HEK293 (cell line): ENCODE data around the gene WNT6.

Experiments
- CTCF ChIA-PET: fragments of 350-600 bp; formaldehyde crosslinking; extraction: SDS; loops from one replicate; lab custom pipeline; 2021; ENCODE audit warnings: antibody characterized with exemption; lab: Yijun Ruan, JAX
- POLR2A ChIA-PET: fragments of 300-600 bp; formaldehyde crosslinking; extraction: SDS; loops from one replicate; lab custom pipeline; 2020; ENCODE audit warnings: antibody characterized with exemption, inconsistent platforms; lab: Yijun Ruan, JAX
- H3K27ac ChIP-seq: fragments of 200-500 bp; sonication (Bioruptor generic); 2 replicates; pipeline ENCODE4 v1.5.1; 2014; ENCODE audit warnings: low read depth, low read length, control low read depth, inconsistent platforms; ENCODE audit errors: extremely low read depth
- H3K36me3 ChIP-seq, 2 experiments: fragments of 200-500 bp in 1 of 2; sonication (Bioruptor generic) in 1 of 2; 1 replicate in 1 of 2; 2 replicates in 1 of 2; pipeline ENCODE4 v1.5.1; 2014 to 2017; ENCODE audit warnings: inconsistent platforms in 2 of 2, low read length in 2 of 2; ENCODE audit not compliant: control insufficient read depth in 2 of 2, insufficient read depth in 1 of 2
- H3K4me1 ChIP-seq: fragments of 200-500 bp; sonication (Bioruptor generic); 2 replicates; pipeline ENCODE4 v1.5.1; 2014; ENCODE audit warnings: mild to moderate bottlenecking, low read length, inconsistent platforms; ENCODE audit not compliant: control insufficient read depth, insufficient read depth
- H3K4me3 ChIP-seq: 2 replicates; pipeline ENCODE4 v1.5.1; 2011; ENCODE audit warnings: low read depth, mild to moderate bottlenecking, control low read depth, low read length, moderate library complexity
- H3K9me3 ChIP-seq: fragments of 200-500 bp; sonication (Bioruptor generic); 2 replicates; pipeline ENCODE4 v1.5.1; 2014; ENCODE audit warnings: low read depth, low read length, inconsistent platforms; ENCODE audit not compliant: control insufficient read depth, insufficient read depth
- MEIS1 ChIP-seq: sonication (generic); formaldehyde crosslinking; IDR thresholded peaks from 2 replicates; pipeline ENCODE4 v1.8.1; 2022; ENCODE audit warnings: missing genetic modification reagents, mild to moderate bottlenecking, borderline replicate concordance
- MZF1 ChIP-seq: fragments of 450-650 bp; formaldehyde crosslinking; IDR thresholded peaks from 2 replicates; pipeline ENCODE4 v1.5.1; 2017; ENCODE audit warnings: missing biosample characterization, missing genetic modification characterization, borderline replicate concordance
- OSR2 ChIP-seq: fragments of 450-650 bp; formaldehyde crosslinking; IDR thresholded peaks from 2 replicates; pipeline ENCODE4 v1.5.1; 2016; ENCODE audit warnings: missing biosample characterization, missing genetic modification characterization
- SALL2 ChIP-seq: fragments of 450-650 bp; formaldehyde crosslinking; IDR thresholded peaks from 2 replicates; pipeline ENCODE4 v1.5.0; 2017; ENCODE audit warnings: missing biosample characterization, mild to moderate bottlenecking, missing genetic modification characterization, borderline replicate concordance
- SP3 ChIP-seq: fragments of 450-650 bp; formaldehyde crosslinking; IDR thresholded peaks from 2 replicates; pipeline ENCODE4 v1.5.1; 2016; ENCODE audit warnings: missing biosample characterization, missing genetic modification characterization
- ZNF133 ChIP-seq: fragments of 450-650 bp; formaldehyde crosslinking; IDR thresholded peaks from 2 replicates; pipeline ENCODE4 v1.5.1; 2016; ENCODE audit warnings: missing biosample characterization, missing genetic modification characterization
- ZNF140 ChIP-seq: fragments of 450-650 bp; formaldehyde crosslinking; IDR thresholded peaks from 2 replicates; pipeline ENCODE4 v1.5.1; 2016; ENCODE audit warnings: missing biosample characterization, missing genetic modification characterization
- ZNF169 ChIP-seq: fragments of 450-650 bp; formaldehyde crosslinking; IDR thresholded peaks from 2 replicates; pipeline ENCODE4 v1.5.1; 2016; ENCODE audit warnings: missing biosample characterization, missing genetic modification characterization
- ZNF2 ChIP-seq: fragments of 450-650 bp; formaldehyde crosslinking; IDR thresholded peaks from 2 replicates; pipeline ENCODE4 v1.5.1; 2016; ENCODE audit warnings: missing biosample characterization, missing genetic modification characterization
- ZNF214 ChIP-seq: fragments of 450-650 bp; formaldehyde crosslinking; IDR thresholded peaks from 2 replicates; pipeline ENCODE4 v1.5.1; 2017; ENCODE audit warnings: missing biosample characterization, mild to moderate bottlenecking, missing genetic modification characterization, borderline replicate concordance
- ZNF341 ChIP-seq: fragments of 450-650 bp; formaldehyde crosslinking; IDR thresholded peaks from 2 replicates; pipeline ENCODE4; 2016; ENCODE audit warnings: low read depth, missing biosample characterization, missing genetic modification characterization
- ZNF354C ChIP-seq: fragments of 450-650 bp; formaldehyde crosslinking; IDR thresholded peaks from 2 replicates; pipeline ENCODE4 v1.5.1; 2016; ENCODE audit warnings: missing biosample characterization, missing genetic modification characterization, low read depth, borderline replicate concordance
- ZNF37A ChIP-seq: fragments of 450-650 bp; IDR thresholded peaks from 2 replicates; pipeline ENCODE4 v1.5.1; 2018; ENCODE audit warnings: missing biosample characterization, missing genetic modification characterization
- ZNF48 ChIP-seq: fragments of 450-650 bp; formaldehyde crosslinking; IDR thresholded peaks from 2 replicates; pipeline ENCODE4 v1.5.1; 2016; ENCODE audit warnings: missing biosample characterization, missing genetic modification characterization
- ZNF501 ChIP-seq: fragments of 450-650 bp; formaldehyde crosslinking; IDR thresholded peaks from 2 replicates; pipeline ENCODE4 v1.5.1; 2016; ENCODE audit warnings: missing biosample characterization, missing genetic modification characterization
- ZNF510 ChIP-seq: fragments of 450-650 bp; formaldehyde crosslinking; IDR thresholded peaks from 2 replicates; pipeline ENCODE4 v1.5.1; 2018; ENCODE audit warnings: mild to moderate bottlenecking, missing genetic modification characterization, missing biosample characterization; ENCODE audit not compliant: insufficient replicate concordance
- ZNF529 ChIP-seq: fragments of 450-650 bp; formaldehyde crosslinking; IDR thresholded peaks from 2 replicates; pipeline ENCODE4 v1.5.1; 2017; ENCODE audit warnings: missing genetic modification characterization, missing biosample characterization; ENCODE audit not compliant: insufficient replicate concordance
- ZNF530 ChIP-seq: fragments of 450-650 bp; formaldehyde crosslinking; IDR thresholded peaks from 2 replicates; pipeline ENCODE4 v1.5.1; 2016; ENCODE audit warnings: low read depth, missing biosample characterization, missing genetic modification characterization
- ZNF664 ChIP-seq: fragments of 450-650 bp; formaldehyde crosslinking; IDR thresholded peaks from 2 replicates; pipeline ENCODE4 v1.5.1; 2016; ENCODE audit warnings: missing biosample characterization, missing genetic modification characterization
- ZNF747 ChIP-seq: fragments of 450-650 bp; formaldehyde crosslinking; IDR thresholded peaks from 2 replicates; pipeline ENCODE4 v1.5.1; 2016; ENCODE audit warnings: missing biosample characterization, missing genetic modification characterization
- ZNF785 ChIP-seq: fragments of 450-650 bp; formaldehyde crosslinking; IDR thresholded peaks from 2 replicates; pipeline ENCODE4 v1.5.1; 2016; ENCODE audit warnings: missing biosample characterization, missing genetic modification characterization
- ZNF792 ChIP-seq: fragments of 450-650 bp; formaldehyde crosslinking; IDR thresholded peaks from 2 replicates; pipeline ENCODE4 v1.5.1; 2016; ENCODE audit warnings: missing biosample characterization, missing genetic modification characterization
- ZXDB ChIP-seq: fragments of 450-650 bp; formaldehyde crosslinking; IDR thresholded peaks from 2 replicates; pipeline ENCODE4 v1.5.1; 2016; ENCODE audit warnings: missing biosample characterization, missing genetic modification characterization
- TF ChIP-seq, protein P1 (sequence below): fragments of 450-650 bp; formaldehyde crosslinking; IDR thresholded peaks from 2 replicates; pipeline ENCODE4 v1.5.1; 2016; ENCODE audit warnings: missing biosample characterization, missing genetic modification characterization
- TF ChIP-seq, protein P2 (sequence below): fragments of 450-650 bp; formaldehyde crosslinking; conservative IDR thresholded peaks from 2 replicates; pipeline ENCODE4 v1.5.1; 2016; ENCODE audit warnings: low read depth, missing biosample characterization, missing genetic modification characterization
- TF ChIP-seq, protein P3 (sequence below): fragments of 450-650 bp; IDR thresholded peaks from 2 replicates; pipeline ENCODE4 v1.5.1; 2018; ENCODE audit warnings: missing biosample characterization, missing genetic modification characterization
- TF ChIP-seq, protein P4 (sequence below): fragments of 450-650 bp; formaldehyde crosslinking; IDR thresholded peaks from 2 replicates; pipeline ENCODE4 v1.5.1; 2017; ENCODE audit warnings: missing biosample characterization, missing genetic modification characterization

Gene WNT6

DNA sequence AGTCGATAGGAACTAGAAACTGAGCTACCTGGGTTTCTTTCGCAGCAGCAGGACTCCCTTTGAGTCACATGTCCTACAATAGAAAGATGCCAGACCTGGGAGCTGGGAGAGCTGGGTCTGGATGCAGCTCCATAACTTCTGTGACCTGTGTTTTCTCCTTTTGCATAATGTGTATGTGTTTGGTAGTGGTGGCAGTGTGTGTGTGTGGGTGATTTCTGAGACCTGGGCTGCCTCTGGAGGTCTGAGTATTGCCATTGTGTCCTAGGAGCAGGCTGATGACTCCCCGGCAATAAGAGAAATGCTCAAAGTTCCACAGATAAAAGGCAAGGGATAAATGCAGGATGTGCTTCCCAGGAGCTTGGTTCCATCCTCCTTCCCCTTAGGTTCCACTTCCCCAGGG lies 27.5 kb downstream of the WNT6 start:
- TF ChIP-seq ZNF133 (tag by site-specific recombination) (no peak), ZNF37A (tag by site-specific recombination) (no peak), ZNF140 (tag by site-specific recombination) (no peak), ZNF354C (no peak), ZNF169 (tag by site-specific recombination) (no peak), ZNF747 (tag by site-specific recombination) (no peak), ZNF341 (tag by site-specific recombination) (no peak), SP3 (tag by site-specific recombination) (no peak), ZNF48 (tag by site-specific recombination) (no peak), ZXDB (tag by site-specific recombination) (no peak), ZNF214 (tag by site-specific recombination) (no peak), SALL2 (no peak), ZNF792 (tag by site-specific recombination) (no peak), ZNF530 (tag by site-specific recombination) (no peak), MEIS1 (CRISPR knock-in tag) (no peak), ZNF2 (tag by site-specific recombination) (no peak)
- TF ChIP-seq, protein P1, sequence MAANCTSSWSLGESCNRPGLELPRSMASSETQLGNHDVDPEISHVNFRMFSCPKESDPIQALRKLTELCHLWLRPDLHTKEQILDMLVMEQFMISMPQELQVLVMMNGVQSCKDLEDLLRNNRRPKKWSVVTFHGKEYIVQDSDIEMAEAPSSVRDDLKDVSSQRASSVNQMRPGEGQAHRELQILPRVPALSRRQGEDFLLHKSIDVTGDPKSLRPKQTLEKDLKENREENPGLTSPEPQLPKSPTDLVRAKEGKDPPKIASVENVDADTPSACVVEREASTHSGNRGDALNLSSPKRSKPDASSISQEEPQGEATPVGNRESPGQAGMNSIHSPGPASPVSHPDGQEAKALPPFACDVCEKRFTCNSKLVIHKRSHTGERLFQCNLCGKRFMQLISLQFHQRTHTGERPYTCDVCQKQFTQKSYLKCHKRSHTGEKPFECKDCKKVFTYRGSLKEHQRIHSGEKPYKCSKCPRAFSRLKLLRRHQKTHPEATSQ (tag by site-specific recombination): no peak
- TF ChIP-seq, protein P2, sequence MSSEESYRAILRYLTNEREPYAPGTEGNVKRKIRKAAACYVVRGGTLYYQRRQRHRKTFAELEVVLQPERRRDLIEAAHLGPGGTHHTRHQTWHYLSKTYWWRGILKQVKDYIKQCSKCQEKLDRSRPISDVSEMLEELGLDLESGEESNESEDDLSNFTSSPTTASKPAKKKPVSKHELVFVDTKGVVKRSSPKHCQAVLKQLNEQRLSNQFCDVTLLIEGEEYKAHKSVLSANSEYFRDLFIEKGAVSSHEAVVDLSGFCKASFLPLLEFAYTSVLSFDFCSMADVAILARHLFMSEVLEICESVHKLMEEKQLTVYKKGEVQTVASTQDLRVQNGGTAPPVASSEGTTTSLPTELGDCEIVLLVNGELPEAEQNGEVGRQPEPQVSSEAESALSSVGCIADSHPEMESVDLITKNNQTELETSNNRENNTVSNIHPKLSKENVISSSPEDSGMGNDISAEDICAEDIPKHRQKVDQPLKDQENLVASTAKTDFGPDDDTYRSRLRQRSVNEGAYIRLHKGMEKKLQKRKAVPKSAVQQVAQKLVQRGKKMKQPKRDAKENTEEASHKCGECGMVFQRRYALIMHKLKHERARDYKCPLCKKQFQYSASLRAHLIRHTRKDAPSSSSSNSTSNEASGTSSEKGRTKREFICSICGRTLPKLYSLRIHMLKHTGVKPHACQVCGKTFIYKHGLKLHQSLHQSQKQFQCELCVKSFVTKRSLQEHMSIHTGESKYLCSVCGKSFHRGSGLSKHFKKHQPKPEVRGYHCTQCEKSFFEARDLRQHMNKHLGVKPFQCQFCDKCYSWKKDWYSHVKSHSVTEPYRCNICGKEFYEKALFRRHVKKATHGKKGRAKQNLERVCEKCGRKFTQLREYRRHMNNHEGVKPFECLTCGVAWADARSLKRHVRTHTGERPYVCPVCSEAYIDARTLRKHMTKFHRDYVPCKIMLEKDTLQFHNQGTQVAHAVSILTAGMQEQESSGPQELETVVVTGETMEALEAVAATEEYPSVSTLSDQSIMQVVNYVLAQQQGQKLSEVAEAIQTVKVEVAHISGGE (tag by site-specific recombination): no peak
- peaks cover 3% of the 10 kb centered on the region for H3K4me1 ChIP-seq
- H3K4me3 ChIP-seq: no peak overlapping the region
- H3K27ac ChIP-seq: no peak overlapping the region
- no peaks in the 10 kb centered on the region for H3K36me3 ChIP-seq
- POLR2A ChIA-PET: interaction anchor here (0.9 kb wide), 1 partner anchor 9 kb away, joined by 5 read pairs; no protein-coding TSS in a partner anchor
- no peaks in the 10 kb centered on the region for H3K9me3 ChIP-seq
- CTCF ChIA-PET: interaction anchor here (0.5 to 17.7 kb wide), 9 partner anchors 9 to 1621 kb away, joined by 3 to 552 read pairs (median 4); no protein-coding TSS in a partner anchor

DNA sequence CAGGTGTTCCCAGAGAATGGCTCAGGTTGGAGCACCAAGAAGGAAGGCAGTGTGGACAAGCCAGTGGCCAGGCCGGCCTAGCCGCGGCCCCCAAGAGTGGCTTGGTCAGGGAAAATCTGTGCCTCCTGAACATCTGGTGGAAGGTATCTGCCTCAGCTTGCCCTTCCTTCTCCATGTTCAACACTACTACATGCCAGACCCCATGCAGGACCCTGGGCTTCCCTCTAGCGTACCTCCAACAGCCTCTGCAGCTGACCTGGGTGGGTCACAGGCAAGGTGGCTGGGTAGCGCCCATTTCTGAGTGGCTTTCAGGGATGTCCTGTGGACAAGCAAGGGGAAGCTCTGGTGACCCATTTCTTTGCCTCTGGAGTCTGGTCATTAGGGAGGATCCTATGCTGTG lies 28.7 kb downstream of the WNT6 start:
- H3K4me3 ChIP-seq: no peak overlapping the region
- no peak overlapping the region for H3K27ac ChIP-seq
- no peaks in the 10 kb centered on the region for H3K36me3 ChIP-seq
- H3K9me3 ChIP-seq: no peaks in the 10 kb centered on the region
- H3K4me1 ChIP-seq: peaks cover 3% of the 10 kb centered on the region
- POLR2A ChIA-PET: no interaction called here
- CTCF ChIA-PET: interaction anchor here (1.2 to 17.7 kb wide), 5 partner anchors 11 to 41 kb away, joined by 4 to 552 read pairs (median 6); no protein-coding TSS in a partner anchor
- TF ChIP-seq OSR2 (tag by site-specific recombination): no peak
- no peak for TF ChIP-seq ZNF510
- no peak for TF ChIP-seq MZF1
- TF ChIP-seq ZNF664 (tag by site-specific recombination): no peak
- TF ChIP-seq, protein P3, sequence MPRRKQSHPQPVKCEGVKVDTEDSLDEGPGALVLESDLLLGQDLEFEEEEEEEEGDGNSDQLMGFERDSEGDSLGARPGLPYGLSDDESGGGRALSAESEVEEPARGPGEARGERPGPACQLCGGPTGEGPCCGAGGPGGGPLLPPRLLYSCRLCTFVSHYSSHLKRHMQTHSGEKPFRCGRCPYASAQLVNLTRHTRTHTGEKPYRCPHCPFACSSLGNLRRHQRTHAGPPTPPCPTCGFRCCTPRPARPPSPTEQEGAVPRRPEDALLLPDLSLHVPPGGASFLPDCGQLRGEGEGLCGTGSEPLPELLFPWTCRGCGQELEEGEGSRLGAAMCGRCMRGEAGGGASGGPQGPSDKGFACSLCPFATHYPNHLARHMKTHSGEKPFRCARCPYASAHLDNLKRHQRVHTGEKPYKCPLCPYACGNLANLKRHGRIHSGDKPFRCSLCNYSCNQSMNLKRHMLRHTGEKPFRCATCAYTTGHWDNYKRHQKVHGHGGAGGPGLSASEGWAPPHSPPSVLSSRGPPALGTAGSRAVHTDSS (tag by site-specific recombination): no peak
- TF ChIP-seq, protein P4, sequence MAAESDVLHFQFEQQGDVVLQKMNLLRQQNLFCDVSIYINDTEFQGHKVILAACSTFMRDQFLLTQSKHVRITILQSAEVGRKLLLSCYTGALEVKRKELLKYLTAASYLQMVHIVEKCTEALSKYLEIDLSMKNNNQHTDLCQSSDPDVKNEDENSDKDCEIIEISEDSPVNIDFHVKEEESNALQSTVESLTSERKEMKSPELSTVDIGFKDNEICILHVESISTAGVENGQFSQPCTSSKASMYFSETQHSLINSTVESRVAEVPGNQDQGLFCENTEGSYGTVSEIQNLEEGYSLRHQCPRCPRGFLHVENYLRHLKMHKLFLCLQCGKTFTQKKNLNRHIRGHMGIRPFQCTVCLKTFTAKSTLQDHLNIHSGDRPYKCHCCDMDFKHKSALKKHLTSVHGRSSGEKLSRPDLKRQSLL (tag by site-specific recombination): no peak
- TF ChIP-seq ZNF785 (tag by site-specific recombination): no peak
- no peak for TF ChIP-seq ZNF501 (tag by site-specific recombination)
- TF ChIP-seq ZNF529 (tag by site-specific recombination): no peak
